Neural progenitor cell (in vitro differentiated cells): Measurements from ENCODE around the gene EFNB2. TPM values are rescaled to one million over a fixed set of nuclear protein-coding genes. Genes with fewer than 3 reads are reported as not detected.

Source experiments
- DNase-seq: peaks from one replicate; pipeline ENCODE4 v3.0.0-alpha.2; 2016; ENCODE audit warnings: low spot score
- H2AFZ ChIP-seq: fragments of 200-600 bp; sonication (generic); replicated peaks from 2 replicates; pipeline ENCODE4 v1.6.1; 2016; ENCODE audit warnings: antibody characterized with exemption
- H3F3A ChIP-seq: fragments of 200-600 bp; sonication (generic); 2 replicates; pipeline ENCODE4 v1.6.1; 2016; ENCODE audit warnings: antibody characterized with exemption, low read depth
- H3K27ac ChIP-seq: fragments of 200-600 bp; sonication (generic); 2 replicates; pipeline ENCODE4 v1.5.1; 2016; ENCODE audit warnings: mild to moderate bottlenecking
- H3K27me3 ChIP-seq: fragments of 200-600 bp; sonication (generic); 2 replicates; pipeline ENCODE4 v1.6.1; 2016; ENCODE audit warnings: mild to moderate bottlenecking, moderate library complexity
- H3K36me3 ChIP-seq: fragments of 200-600 bp; sonication (generic); 2 replicates; pipeline ENCODE4 v1.5.1; 2016
- H3K4me1 ChIP-seq: fragments of 200-600 bp; sonication (generic); 2 replicates; pipeline ENCODE4 v1.6.1; 2016; ENCODE audit warnings: mixed run types
- H3K4me2 ChIP-seq: fragments of 200-600 bp; sonication (generic); 2 replicates; pipeline ENCODE4 v1.6.1; 2016
- H3K4me3 ChIP-seq: fragments of 200-600 bp; sonication (generic); 2 replicates; pipeline ENCODE4 v1.5.1; 2016
- H3K79me2 ChIP-seq: fragments of 200-600 bp; sonication (generic); 2 replicates; pipeline ENCODE4 v1.6.1; 2016; ENCODE audit warnings: low read depth
- H3K9ac ChIP-seq: fragments of 200-600 bp; sonication (generic); 2 replicates; pipeline ENCODE4 v1.6.1; 2016
- H3K9me3 ChIP-seq: fragments of 200-600 bp; sonication (generic); 2 replicates; pipeline ENCODE4 v1.5.1; 2016; ENCODE audit warnings: low read depth
- H4K20me1 ChIP-seq: fragments of 200-600 bp; sonication (generic); 2 replicates; pipeline ENCODE4 v1.6.1; 2016; ENCODE audit warnings: low read depth
- H3K27ac Mint-ChIP-seq: 3 replicates; pipeline ENCODE4 v1.8.0; 2021; ENCODE audit warnings: mixed read lengths
- H3K27me3 Mint-ChIP-seq: 2 replicates; pipeline ENCODE4 v1.8.0; 2022; ENCODE audit warnings: low read depth, mild to moderate bottlenecking, inconsistent platforms, moderate library complexity, mixed read lengths; ENCODE audit not compliant: insufficient read depth
- H3K36me3 Mint-ChIP-seq: 3 replicates; pipeline ENCODE4 v1.8.0; 2021; ENCODE audit warnings: mixed read lengths
- H3K4me1 Mint-ChIP-seq: 3 replicates; pipeline ENCODE4 v1.8.0; 2021; ENCODE audit warnings: mixed read lengths
- H3K4me3 Mint-ChIP-seq: 3 replicates; pipeline ENCODE4 v1.8.0; 2021; ENCODE audit warnings: mild to moderate bottlenecking, moderate library complexity, mixed read lengths
- H3K9me3 Mint-ChIP-seq: 3 replicates; pipeline ENCODE4 v1.8.0; 2020; ENCODE audit warnings: mixed read lengths
- CTCF ChIP-seq: fragments of 200-600 bp; sonication (generic); IDR thresholded peaks from 2 replicates; pipeline ENCODE4 v1.5.1; 2017; ENCODE audit warnings: antibody characterized with exemption, mild to moderate bottlenecking
- EZH2 ChIP-seq: fragments of 200-600 bp; sonication (generic); IDR thresholded peaks from 2 replicates; pipeline ENCODE4 v1.6.1; 2017; ENCODE audit warnings: antibody characterized with exemption, mild to moderate bottlenecking, moderate library complexity
- EZH2phosphoT487 ChIP-seq: fragments of 200-600 bp; sonication (generic); IDR thresholded peaks from 2 replicates; pipeline ENCODE4 v1.6.1; 2017; ENCODE audit warnings: antibody characterized with exemption
- total RNA-seq: library from RNA; depleted of rRNA; stranded (reverse); fragments of >200 nt; gene quantifications from 2 replicates; pipeline ENCODE4 v1.2.3, GENCODE V29; 2015; ENCODE audit warnings: low replicate concordance

The EFNB2 gene
- total RNA-seq, 1 donor from 2014 or later = 101 TPM

GRCh38 chr13:106470576-106470975 lies 64.9 kb downstream of the EFNB2 start:
- Histone ChIP-seq H2AFZ (no peak overlapping the region), H3K4me1 (peaks cover 27% of the 10 kb centered on the region), H3K4me3 (no peak overlapping the region), H3K79me2 (no peaks in the 10 kb centered on the region), H3K27ac (no peak overlapping the region), H3K27me3 (no peaks in the 10 kb centered on the region), H3K36me3 (no peaks in the 10 kb centered on the region), H3K4me2 (no peak overlapping the region), H3K9me3 (no peaks in the 10 kb centered on the region), H3K9ac (no peak overlapping the region), H3F3A (no peaks in the 10 kb centered on the region), H4K20me1 (no peaks in the 10 kb centered on the region)
- no peaks in the 10 kb centered on the region for H3K36me3 Mint-ChIP-seq
- peaks cover 6% of the 10 kb centered on the region for H3K27me3 Mint-ChIP-seq
- TF ChIP-seq EZH2 (no peak), CTCF (no peak), EZH2phosphoT487 (no peak)
- no peak for DNase-seq
- peaks cover 11% of the 10 kb centered on the region for H3K9me3 Mint-ChIP-seq
- peak overlapping the region; percentile 94 for H3K27ac Mint-ChIP-seq
- H3K4me3 Mint-ChIP-seq = no peak overlapping the region
- H3K4me1 Mint-ChIP-seq = peaks cover 72% of the 10 kb centered on the region

- peaks cover 62% of the 10 kb centered on the region for H3K4me1 Mint-ChIP-seq
- TF ChIP-seq EZH2phosphoT487 = no peak
- Histone ChIP-seq H3K27me3 (no peaks in the 10 kb centered on the region), H3K4me1 (peaks cover 27% of the 10 kb centered on the region), H3K9ac (no peak overlapping the region), H3K36me3 (no peaks in the 10 kb centered on the region), H3K9me3 (no peaks in the 10 kb centered on the region), H2AFZ (no peak overlapping the region), H4K20me1 (no peaks in the 10 kb centered on the region), H3K4me3 (no peak overlapping the region), H3K79me2 (no peaks in the 10 kb centered on the region), H3F3A (no peaks in the 10 kb centered on the region), H3K27ac (no peak overlapping the region), H3K4me2 (no peak overlapping the region)
- peaks cover 2% of the 10 kb centered on the region for H3K36me3 Mint-ChIP-seq
- peaks cover 6% of the 10 kb centered on the region for H3K27me3 Mint-ChIP-seq
- H3K4me3 Mint-ChIP-seq = no peak overlapping the region
- H3K9me3 Mint-ChIP-seq = peaks cover 11% of the 10 kb centered on the region
- H3K27ac Mint-ChIP-seq = peak overlapping the region; percentile 67
- no peak for DNase-seq
These were observed 66.5 kb downstream of the EFNB2 start for GRCh38 chr13:106468744-106469590.

GRCh38 chr13:106468207-106468606 lies 67.3 kb downstream of the EFNB2 start:
- DNase-seq = no peak
- Histone ChIP-seq H3F3A (no peaks in the 10 kb centered on the region), H2AFZ (no peak overlapping the region), H3K9ac (no peak overlapping the region), H3K27me3 (no peaks in the 10 kb centered on the region), H3K79me2 (no peaks in the 10 kb centered on the region), H3K4me2 (peak overlapping the region; percentile 47), H4K20me1 (no peaks in the 10 kb centered on the region), H3K36me3 (no peaks in the 10 kb centered on the region), H3K4me3 (no peak overlapping the region), H3K27ac (no peak overlapping the region), H3K9me3 (no peaks in the 10 kb centered on the region), H3K4me1 (peaks cover 27% of the 10 kb centered on the region)
- Mint-ChIP-seq H3K4me3 (peak overlapping the region; percentile 5), H3K36me3 (peaks cover 2% of the 10 kb centered on the region), H3K4me1 (peaks cover 62% of the 10 kb centered on the region), H3K9me3 (peaks cover 11% of the 10 kb centered on the region), H3K27me3 (peaks cover 9% of the 10 kb centered on the region), H3K27ac (peak overlapping the region; percentile 43)
- no peak for TF ChIP-seq EZH2
- no peak for TF ChIP-seq CTCF
- TF ChIP-seq EZH2phosphoT487 = no peak
